ENCODE data around the gene CCDC63.
"Not testable (repeated sequence)": the region's sequence is repeated elsewhere in the genome, so short reads cannot be mapped to it uniquely, and the experiment has no call there.

Gene CCDC63

DNA sequence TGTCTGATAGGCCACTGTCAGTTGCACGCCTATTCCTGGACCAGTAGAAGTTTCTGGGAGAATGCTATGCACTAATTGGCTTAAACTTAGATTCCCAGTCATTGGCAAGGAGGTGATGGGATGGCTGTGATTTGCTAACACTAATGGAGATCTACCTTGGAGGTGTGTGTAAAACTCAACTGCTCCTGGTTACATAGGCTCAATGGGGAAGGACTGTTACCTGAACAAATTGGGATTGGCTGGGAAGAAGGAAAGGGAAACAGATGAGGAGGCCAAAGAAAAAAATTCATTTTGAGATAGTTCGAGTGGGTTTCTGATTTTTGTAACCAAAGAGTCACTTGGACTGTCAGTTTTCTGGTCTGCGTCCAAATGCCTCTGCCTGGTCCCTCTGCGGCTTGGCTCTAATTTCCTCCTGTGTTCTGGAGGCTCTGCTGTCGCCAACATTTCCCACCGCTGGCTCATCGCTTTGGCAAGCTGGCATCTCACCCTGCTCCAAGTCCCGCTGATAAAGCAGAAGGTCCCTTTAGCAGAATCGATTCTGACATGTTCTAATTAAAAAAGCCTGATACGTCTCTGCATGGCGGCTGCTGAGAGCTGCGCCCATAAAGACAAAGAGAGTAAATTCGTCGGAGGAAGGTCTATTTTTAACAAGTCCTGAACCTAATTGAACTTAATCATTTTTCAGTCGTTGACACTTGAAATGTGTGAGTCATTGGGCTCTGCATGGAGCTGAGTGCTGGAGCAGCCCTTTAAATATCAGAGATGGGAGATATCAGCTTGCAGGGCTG, 2.0 kb upstream of the CCDC63 start:
- DNase-seq, result no peak

GRCh38 chr12:110845339-110845682, 1.5 kb upstream of the CCDC63 start:
- no peak for DNase-seq

DNA sequence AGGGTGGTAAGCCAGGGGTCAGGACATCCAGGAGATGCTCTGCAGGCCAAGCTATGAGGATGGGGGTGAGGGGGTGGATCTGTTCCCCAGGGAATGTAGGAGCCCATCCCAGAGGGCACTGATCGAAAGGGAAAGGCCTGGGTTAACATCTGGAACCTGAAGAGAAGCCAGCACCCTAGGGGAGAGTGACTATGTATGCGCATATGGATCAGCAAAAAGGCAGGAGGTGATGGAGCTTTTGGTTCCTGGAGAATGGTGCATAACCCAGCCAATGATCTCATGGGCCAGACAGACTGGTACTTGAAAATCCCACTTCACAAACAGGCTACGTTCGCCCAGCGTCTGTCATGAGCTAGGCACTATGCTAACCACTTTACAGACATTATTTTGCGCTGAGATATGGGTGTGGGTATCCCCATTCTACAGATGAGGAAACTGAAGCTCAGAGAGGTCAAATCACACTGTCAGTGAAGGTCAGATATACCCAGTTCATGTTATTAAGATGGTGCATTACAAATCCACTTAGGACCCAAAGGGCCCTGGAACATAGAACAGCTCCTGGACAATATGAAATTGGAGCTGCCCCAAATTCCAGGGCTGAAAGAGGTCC, 1.6 kb downstream of the CCDC63 start:
- no peak for DNase-seq

- no peak for DNase-seq
These were observed 2.4 kb downstream of the CCDC63 start for GRCh38 chr12:110849221-110849620.

- DNase-seq, result no peak
These were observed 3.1 kb downstream of the CCDC63 start for GRCh38 chr12:110849748-110850403.

DNA sequence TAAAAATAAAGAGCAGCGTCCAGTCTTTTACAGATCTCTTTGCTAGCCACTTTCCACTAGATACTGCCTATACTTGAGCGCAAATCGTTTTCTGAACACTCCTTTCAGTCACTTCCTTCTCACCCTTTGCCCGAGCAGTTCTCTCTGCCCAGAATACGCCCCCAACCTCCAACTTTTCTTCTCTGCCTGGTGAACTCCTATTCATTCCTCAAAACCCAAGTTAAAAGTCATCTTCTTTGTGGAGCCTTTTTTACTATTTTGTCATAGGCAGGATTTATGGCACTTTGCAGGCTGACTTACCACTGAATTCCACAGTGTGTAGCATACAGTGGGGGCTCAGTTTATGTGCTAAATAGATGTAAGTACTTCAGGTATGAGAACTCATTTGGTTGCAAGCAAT, 4.0 kb downstream of the CCDC63 start:
- no peak for DNase-seq

- DNase-seq, result no peak
These were observed 7.0 kb downstream of the CCDC63 start for GRCh38 chr12:110853836-110854235.

DNA sequence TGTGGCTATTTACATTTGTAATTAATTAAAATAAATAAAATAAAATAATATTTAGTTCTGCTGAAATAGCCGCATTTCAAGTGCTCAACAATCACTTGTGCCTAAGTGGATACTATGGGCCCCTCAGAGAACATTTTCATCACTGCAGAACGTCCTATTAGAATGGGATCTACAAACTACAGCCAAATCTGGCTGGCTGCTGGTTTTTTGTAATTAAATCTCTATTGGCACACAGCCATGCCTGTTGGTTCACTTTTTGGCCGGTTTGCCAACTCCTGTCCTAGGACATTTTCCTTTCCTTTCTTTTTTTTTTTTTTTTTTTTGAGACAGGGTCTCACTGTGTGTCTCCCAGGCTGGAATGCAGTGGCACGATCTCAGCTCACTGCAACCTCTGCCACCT, 9.8 kb downstream of the CCDC63 start:
- DNase-seq, result no peak

- no peak for DNase-seq
These were observed 10.7 kb downstream of the CCDC63 start for GRCh38 chr12:110857528-110857927.

GRCh38 chr12:110857954-110858353, 11.2 kb downstream of the CCDC63 start:
- not testable (repeated sequence) for DNase-seq

- DNase-seq, result no peak
These were observed 12.1 kb downstream of the CCDC63 start for GRCh38 chr12:110858848-110859247.

DNA sequence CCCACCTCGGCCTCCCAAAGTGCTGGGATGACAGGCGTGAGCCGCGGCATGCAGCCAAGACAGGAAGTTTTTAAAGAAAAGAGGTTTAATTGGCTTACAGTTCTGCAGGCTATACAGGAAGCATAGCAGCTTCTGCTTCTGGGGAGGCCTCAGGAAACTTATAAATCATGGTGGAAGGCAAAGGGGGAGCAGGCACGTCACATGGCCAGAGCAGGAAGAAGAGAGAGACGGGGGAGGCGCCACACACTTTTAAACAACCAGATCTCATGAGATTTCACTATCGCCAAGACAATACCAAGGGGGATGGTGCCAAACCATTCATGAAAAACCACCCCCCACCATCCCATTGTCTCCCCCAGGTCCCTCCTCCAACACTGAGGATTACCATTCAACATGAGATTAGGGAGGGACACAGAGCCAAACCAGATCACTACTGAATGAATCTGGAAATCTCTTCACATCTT, 14.1 kb downstream of the CCDC63 start:
- no peak for DNase-seq

GRCh38 chr12:110861729-110862128, 14.9 kb downstream of the CCDC63 start:
- no peak for DNase-seq

DNA sequence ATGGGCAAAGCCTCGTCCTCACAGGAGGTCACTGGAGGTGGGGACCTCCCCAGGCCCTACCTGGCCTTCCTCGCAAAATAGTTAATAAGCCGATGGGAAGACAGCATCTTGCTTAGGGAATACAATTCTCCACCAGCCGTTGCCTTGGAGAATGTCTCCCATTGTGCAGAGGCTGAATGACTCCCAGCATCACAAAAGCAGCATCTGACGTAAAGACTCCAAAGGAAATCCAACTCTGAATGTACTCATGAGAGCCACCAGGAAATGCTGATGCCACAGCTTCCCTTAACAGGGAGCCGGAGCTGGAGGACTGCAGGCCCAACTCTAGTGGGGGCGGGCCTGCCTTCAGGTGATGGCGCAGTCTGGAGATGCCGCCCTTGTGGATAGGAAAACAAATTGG, 15.5 kb downstream of the CCDC63 start:
- no peak for DNase-seq

GRCh38 chr12:110863161-110863560, 16.4 kb downstream of the CCDC63 start:
- no peak for DNase-seq

- DNase-seq, result no peak
These were observed 18.7 kb downstream of the CCDC63 start for GRCh38 chr12:110865521-110865920.

GRCh38 chr12:110869026-110869425, 22.2 kb downstream of the CCDC63 start:
- DNase-seq, result no peak

DNA sequence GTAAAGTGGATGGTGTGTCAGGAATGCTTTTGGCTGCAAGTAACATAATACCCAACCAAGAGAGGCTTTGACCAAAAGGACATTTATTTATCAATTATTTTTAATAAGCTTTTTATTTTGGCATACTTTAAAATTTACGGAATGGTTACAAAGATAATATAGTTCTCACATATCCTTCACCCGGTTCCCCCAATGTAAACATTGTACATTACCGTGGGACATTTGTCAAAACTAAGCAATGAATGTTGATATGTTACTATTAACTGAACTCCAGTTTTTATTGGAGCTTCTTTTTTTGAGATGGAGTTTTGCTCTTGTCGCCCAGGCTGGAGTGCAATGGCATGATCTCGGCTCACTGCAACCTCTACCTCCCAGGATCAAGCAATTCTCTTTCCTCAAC, 23.0 kb downstream of the CCDC63 start:
- no peak for DNase-seq

DNA sequence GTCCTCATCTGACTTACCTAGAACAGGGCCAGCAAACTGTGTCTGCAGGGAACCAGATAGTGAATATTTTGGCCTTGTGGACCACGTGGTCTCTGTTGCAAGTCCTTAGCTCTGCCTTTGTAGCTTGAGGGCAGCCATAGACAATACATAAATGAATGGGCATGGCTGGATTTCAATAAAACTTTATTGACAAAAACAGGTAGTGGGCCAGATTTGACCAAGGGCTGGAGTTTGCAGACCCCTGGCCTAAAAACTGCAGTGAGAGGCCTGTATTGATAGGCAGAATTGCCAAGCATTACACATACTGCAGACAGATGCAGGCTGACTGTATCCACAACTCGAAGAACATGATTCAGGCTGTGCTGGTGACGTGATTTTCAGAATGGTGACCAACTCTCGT, 25.3 kb downstream of the CCDC63 start:
- DNase-seq, result no peak

DNA sequence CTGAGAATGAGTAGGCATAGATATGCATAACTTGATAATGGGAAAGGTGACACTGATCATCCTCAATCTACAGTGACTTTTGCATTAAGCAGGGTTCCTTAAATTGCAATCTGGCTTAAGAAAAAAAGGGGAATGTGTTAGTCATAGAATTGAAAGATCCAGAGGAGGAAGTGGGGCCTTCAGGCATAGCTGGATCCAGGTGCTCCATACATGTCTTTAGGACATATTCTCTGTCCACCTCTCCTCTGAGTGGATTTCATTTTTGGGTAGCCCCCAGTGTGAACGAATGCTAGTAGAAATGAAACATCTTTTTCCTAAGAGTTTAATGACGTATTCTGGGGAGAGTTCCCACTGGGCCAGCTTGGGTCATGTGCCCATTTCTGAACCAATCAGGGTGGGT, 27.6 kb downstream of the CCDC63 start:
- no peak for DNase-seq

- DNase-seq, result no peak
These were observed 28.0 kb downstream of the CCDC63 start for GRCh38 chr12:110874781-110875180.

DNA sequence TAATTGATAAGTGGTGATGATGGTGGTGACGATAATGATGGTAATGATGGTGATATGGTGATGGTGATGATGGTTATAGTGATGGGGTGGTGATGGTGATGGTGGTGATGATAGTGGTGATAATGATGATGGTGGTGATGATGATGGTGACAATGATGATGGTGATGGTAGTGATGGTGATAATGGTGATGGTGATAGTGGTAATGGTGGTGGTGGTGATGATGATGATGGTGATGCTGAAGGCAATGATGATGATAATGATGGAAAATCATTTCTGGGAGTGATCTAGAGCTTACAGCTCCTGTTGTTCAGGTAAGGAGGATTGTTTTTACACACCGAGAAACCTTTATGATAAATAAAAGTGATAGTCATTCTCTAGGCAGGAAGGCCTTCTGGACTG, 33.9 kb downstream of the CCDC63 start:
- no peak for DNase-seq

DNA sequence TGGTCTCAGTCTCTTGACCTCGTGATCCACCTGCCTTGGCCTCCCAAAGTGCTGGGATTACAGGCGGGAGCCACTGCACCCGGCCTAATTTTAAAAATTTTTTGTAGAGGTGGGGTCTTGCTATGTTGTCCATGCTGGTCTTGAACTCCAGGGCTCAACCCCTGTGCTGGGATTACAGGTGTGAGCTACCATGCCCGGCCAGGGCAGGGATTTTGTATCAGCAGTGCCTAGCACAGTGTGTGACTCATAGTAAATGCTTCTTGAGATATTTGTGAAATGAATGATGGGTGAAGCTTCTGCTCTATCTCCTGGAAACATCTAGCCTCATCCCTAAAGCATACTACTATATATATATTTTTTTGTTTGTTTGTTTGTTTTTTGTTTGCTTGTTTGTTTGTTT, 36.5 kb downstream of the CCDC63 start:
- no peak for DNase-seq

DNA sequence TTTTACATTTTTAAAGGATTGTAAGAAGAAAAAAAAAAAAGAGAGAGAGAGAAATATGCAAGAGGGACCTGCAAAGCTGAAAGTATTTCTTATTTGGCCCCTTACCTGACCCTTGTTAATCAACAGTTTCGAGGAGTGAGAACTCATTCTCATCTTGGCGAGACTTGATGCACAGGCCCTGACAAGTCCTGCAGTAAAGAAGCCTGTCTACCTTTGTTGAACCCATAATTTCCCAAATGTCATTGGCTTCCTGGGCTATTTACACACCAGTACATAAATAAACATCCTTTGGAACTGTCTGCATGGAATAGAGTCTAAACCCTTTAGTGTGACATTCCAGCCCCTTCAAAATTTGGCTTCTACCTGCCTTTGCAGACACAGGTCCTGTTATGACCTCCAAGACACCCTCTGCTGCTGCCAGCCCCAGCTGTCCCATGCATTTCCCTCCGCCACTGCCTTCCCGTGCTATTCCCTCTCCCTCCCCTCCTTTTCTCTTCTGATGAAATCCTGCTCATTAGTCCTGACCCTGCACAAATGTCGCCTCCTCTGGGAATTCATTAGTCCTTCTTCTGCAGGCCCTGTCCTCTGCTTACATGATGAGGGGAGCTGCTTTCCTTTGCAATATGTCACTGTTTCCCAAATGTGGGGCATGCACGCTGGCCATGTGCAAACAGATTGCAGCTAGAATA, 38.5 kb downstream of the CCDC63 start:
- no peak for DNase-seq
